Activated CD8-positive, alpha-beta T cell treated with anti-CD3 and anti-CD28 coated beads for 36 hours (primary cell): ENCODE measurements around the gene RABL6. TPM values are rescaled to one million over a fixed set of nuclear protein-coding genes. Genes with fewer than 3 reads are reported as not detected.
"Not testable (repeated sequence)": the region's sequence is repeated elsewhere in the genome, so short reads cannot be mapped to it uniquely, and the experiment has no call there.

Source experiments
- ATAC-seq: fragments of 200-7000 bp; cut with Tn5 transposase; one replicate; pipeline ENCODE4 v1.10.0; 2021; ENCODE audit warnings: mild to moderate bottlenecking, moderate library complexity
- CTCF ChIA-PET: fragments of 350-600 bp; sonication (Branson Sonifier 250); formaldehyde crosslinking; loops from one replicate; lab custom pipeline; 2021; ENCODE audit warnings: antibody characterized with exemption; lab: Charles Lee
- POLR2A ChIA-PET: fragments of 350-600 bp; sonication (Branson Sonifier 250); formaldehyde crosslinking; loops from one replicate; lab custom pipeline; 2021; ENCODE audit warnings: antibody characterized with exemption; lab: Charles Lee
- DNase-seq: peaks from one replicate; pipeline ENCODE4 v3.0.0-alpha.2; 2020
- H3K27ac Mint-ChIP-seq: one replicate; pipeline ENCODE4 v1.8.0; 2021; ENCODE audit warnings: mild to moderate bottlenecking, mixed read lengths
- H3K27me3 Mint-ChIP-seq: one replicate; pipeline ENCODE4 v1.8.0; 2021; ENCODE audit warnings: mixed read lengths
- H3K36me3 Mint-ChIP-seq: one replicate; pipeline ENCODE4 v1.8.0; 2021; ENCODE audit warnings: low read depth, mixed read lengths
- H3K4me1 Mint-ChIP-seq: one replicate; pipeline ENCODE4 v1.8.0; 2021; ENCODE audit warnings: low read depth, mixed read lengths
- H3K4me3 Mint-ChIP-seq: one replicate; pipeline ENCODE4 v1.8.0; 2021; ENCODE audit warnings: mild to moderate bottlenecking, moderate library complexity, mixed read lengths
- H3K9me3 Mint-ChIP-seq: one replicate; pipeline ENCODE4 v1.8.0; 2021; ENCODE audit warnings: mixed read lengths
- intact Hi-C: fragments of 100-400 bp; cut with micrococcal nuclease; formaldehyde crosslinking; loops from one replicate; pipeline ENCODE4 v1.10.0; 2022
- total RNA-seq, 2 experiments: library from RNA; stranded (reverse); gene quantifications; one replicate each; pipeline ENCODE4 v1.2.3, GENCODE V29; 2021
- TF ChIP-seq, protein P1 (sequence below): fragments of 200-600 bp; IDR thresholded peaks from one replicate; pipeline ENCODE4 v1.8.0; 2022; ENCODE audit warnings: antibody characterized with exemption, mild to moderate bottlenecking

The RABL6 gene, protein sequence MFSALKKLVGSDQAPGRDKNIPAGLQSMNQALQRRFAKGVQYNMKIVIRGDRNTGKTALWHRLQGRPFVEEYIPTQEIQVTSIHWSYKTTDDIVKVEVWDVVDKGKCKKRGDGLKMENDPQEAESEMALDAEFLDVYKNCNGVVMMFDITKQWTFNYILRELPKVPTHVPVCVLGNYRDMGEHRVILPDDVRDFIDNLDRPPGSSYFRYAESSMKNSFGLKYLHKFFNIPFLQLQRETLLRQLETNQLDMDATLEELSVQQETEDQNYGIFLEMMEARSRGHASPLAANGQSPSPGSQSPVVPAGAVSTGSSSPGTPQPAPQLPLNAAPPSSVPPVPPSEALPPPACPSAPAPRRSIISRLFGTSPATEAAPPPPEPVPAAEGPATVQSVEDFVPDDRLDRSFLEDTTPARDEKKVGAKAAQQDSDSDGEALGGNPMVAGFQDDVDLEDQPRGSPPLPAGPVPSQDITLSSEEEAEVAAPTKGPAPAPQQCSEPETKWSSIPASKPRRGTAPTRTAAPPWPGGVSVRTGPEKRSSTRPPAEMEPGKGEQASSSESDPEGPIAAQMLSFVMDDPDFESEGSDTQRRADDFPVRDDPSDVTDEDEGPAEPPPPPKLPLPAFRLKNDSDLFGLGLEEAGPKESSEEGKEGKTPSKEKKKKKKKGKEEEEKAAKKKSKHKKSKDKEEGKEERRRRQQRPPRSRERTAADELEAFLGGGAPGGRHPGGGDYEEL
- total RNA-seq, result 10 to 100 TPM; 85.6 to 86.6 TPM

DNA sequence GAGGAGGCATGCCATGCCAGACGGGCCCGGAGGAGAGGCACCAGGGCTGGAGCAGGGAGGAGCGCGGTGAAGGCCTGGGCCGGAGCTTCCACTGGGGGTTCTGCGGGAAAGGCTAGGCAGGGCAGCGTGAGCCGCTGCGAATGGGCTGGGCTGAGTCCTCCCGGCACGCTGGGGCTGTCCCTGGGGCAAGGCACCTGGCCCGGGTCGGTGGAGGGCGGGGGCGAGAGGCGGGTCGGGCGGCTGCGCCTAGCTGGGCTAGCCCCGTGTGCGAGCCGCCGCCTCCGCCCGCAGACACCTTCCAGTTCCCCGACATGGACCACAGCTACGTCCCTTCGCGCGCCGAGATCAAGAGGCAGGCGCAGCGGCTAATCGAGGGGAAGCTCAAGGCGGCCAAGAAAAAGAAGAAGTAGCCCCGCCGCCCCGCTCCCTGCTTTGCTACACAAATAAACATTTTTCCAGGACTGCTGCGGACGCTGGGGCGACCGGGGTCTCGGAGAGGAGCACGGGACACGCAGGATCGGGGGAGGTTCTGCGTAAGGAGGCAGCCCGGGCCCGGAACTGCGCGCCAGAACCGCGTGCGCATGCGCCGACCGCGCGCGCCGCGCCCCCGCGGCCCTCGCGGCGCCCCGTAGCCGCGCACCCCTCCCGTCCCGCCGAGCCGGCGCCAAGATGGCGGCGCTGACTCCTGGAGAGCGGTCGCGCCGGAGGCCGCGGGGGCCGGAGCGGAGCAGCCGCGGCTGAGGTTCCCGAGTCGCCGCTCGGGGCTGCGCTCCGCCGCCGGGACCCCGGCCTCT lies at the start of gene RABL6:
TSS of gene RABL6 (plus strand) at position 668 of the 794 bp plus-strand sequence. CDS start 249 bp downstream, outside the sequence.
- peaks cover 19% of the 10 kb centered on the region for H3K36me3 Mint-ChIP-seq
- H3K27me3 Mint-ChIP-seq, result no peaks in the 10 kb centered on the region
- no peaks in the 10 kb centered on the region for H3K9me3 Mint-ChIP-seq
- H3K27ac Mint-ChIP-seq, result peak within 1 kb of the TSS; percentile 95
- TF ChIP-seq, protein P1, sequence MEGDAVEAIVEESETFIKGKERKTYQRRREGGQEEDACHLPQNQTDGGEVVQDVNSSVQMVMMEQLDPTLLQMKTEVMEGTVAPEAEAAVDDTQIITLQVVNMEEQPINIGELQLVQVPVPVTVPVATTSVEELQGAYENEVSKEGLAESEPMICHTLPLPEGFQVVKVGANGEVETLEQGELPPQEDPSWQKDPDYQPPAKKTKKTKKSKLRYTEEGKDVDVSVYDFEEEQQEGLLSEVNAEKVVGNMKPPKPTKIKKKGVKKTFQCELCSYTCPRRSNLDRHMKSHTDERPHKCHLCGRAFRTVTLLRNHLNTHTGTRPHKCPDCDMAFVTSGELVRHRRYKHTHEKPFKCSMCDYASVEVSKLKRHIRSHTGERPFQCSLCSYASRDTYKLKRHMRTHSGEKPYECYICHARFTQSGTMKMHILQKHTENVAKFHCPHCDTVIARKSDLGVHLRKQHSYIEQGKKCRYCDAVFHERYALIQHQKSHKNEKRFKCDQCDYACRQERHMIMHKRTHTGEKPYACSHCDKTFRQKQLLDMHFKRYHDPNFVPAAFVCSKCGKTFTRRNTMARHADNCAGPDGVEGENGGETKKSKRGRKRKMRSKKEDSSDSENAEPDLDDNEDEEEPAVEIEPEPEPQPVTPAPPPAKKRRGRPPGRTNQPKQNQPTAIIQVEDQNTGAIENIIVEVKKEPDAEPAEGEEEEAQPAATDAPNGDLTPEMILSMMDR, result no peak
- POLR2A ChIA-PET, result interaction anchor here (0.9 to 2.7 kb wide), 10 partner anchors 9 to 227 kb away, joined by 3 to 10 read pairs (median 4); partner anchors contain the start of genes AJM1 and TRAF2
- intact Hi-C loops, result loop anchor here (10.0 kb wide), 1 partner anchor 63 kb away; the partner anchor contains the start of genes LCN10 and LCN6
- H3K4me1 Mint-ChIP-seq, result peaks cover 27% of the 10 kb centered on the region
- ATAC-seq, result peak; percentile 89
- DNase-seq, result peak; percentile 82
- H3K4me3 Mint-ChIP-seq, result peak within 1 kb of the TSS; percentile 89
- CTCF ChIA-PET, result interaction anchor here (0.7 to 4.3 kb wide), 8 partner anchors 8 to 141 kb away, joined by 3 to 22 read pairs (median 4); partner anchors contain the start of gene AJM1

DNA sequence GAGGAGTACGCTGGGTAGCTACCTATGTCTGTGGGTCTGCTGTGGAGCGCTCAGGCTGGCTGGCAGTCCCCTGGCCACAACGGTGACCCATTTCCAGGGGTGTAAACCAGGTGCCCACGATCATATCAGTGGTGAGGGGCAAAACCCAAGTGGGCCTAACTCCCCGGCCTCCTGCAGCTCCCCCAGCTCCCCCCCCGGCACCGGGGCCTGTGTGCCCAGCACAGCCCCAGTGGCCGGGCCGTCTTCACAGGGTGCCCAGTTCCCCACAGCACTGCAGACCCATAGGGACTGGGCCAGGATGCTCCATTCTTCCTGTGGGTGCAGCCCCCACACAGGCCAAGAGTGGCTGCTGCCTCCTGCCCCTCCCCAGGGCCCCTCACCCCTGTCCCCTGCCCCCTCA lies 48.7 kb upstream of the RABL6 start:
- Mint-ChIP-seq H3K4me1 (no peaks in the 10 kb centered on the region), H3K9me3 (peaks cover 9% of the 10 kb centered on the region), H3K4me3 (no peak overlapping the region), H3K27me3 (peaks cover 14% of the 10 kb centered on the region), H3K27ac (no peak overlapping the region), H3K36me3 (peaks cover 2% of the 10 kb centered on the region)
- intact Hi-C loops, result no loop called here
- CTCF ChIA-PET, result interaction anchor here (1.2 to 2.5 kb wide), 3 partner anchors 9 to 19 kb away, joined by 3 to 8 read pairs (median 4); no protein-coding TSS in a partner anchor
- ATAC-seq (no peak), DNase-seq (no peak)
- TF ChIP-seq, protein P1, result no peak
- POLR2A ChIA-PET, result no interaction called here

DNA sequence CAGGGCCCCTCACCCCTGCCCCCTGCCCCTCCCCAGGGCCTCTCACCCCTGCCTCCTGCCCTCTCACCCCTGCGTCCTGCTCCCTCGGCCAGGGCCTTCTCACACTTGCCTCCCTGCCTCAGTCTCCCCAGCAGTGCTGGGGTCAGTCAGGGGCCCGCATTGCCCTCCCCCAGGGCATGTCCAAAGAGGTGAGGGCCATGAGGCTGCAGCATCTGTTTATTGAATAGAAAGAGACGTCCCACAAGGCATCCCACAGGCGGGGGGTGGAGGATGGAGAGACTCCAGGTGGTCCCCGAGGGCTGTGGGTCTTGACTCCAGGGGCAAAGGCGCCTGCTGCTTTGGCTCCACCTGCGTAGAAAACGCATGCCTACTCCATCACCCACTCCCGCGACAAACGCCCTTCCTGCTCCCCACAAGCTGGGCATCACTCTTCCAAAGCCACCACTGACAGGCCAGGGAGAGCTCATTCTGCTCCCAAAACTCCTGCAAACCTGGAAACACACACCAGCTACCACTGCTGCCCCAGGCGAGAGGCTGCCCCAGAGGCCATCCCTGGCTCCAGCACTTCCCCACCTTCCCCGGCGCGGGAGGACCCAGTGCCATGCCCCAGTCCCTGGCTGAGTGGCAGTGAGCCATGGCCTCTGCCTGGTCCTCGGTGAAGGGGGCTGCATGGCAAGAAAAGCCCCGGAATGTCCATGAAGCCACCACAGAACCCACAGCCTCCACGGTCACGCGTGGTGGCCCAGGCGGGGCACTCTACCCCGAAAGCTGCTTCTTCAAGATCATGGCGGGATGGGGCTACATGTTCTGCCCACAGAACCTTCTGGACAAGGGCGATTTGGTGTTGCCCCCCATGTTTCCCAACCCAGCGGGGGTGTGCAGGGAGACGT lies 48.1 kb upstream of the RABL6 start:
- ChIA-PET CTCF (interaction anchor here (1.2 to 2.5 kb wide), 4 partner anchors 8 to 309 kb away, joined by 3 to 8 read pairs (median 5); no protein-coding TSS in a partner anchor), POLR2A (no interaction called here)
- no peak for DNase-seq

DNA sequence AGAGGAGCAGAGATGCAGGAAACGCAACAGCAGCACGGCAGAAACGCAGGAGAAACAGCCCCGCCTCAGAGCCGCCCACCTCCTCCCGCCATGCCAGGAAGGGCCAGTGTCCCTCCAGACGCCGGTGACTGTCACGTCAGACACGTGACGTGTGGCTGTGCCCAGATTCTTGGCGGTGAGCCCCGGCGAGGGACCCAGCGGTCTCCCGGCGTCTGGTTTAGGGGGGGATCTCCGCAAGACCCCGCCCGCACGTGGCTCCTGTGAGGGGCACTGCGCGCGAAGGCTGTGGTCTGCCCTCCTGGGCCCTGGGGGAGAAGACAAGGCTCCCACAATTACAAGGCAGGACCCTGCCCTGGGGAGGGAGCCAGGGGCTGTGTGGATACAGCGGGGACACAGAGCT lies 47.3 kb upstream of the RABL6 start:
- POLR2A ChIA-PET, result no interaction called here
- CTCF ChIA-PET, result interaction anchor here (1.4 kb wide), 2 partner anchors 31 to 308 kb away, joined by 5 read pairs; no protein-coding TSS in a partner anchor
- Mint-ChIP-seq H3K9me3 (peaks cover 8% of the 10 kb centered on the region), H3K36me3 (peaks cover 2% of the 10 kb centered on the region), H3K27ac (no peak overlapping the region), H3K27me3 (peaks cover 14% of the 10 kb centered on the region), H3K4me3 (no peak overlapping the region), H3K4me1 (no peaks in the 10 kb centered on the region)
- TF ChIP-seq, protein P1, result no peak
- ATAC-seq (no peak), DNase-seq (no peak)
- intact Hi-C loops, result no loop called here

More for the DNA sequence above, 48.1 kb upstream of the RABL6 start:
- intact Hi-C loops, result no loop called here
- Mint-ChIP-seq H3K27ac (no peak overlapping the region), H3K4me1 (no peaks in the 10 kb centered on the region), H3K9me3 (peaks cover 9% of the 10 kb centered on the region), H3K4me3 (no peak overlapping the region), H3K27me3 (peaks cover 14% of the 10 kb centered on the region), H3K36me3 (peaks cover 2% of the 10 kb centered on the region)
- ATAC-seq, result no peak
- TF ChIP-seq, protein P1, result no peak

DNA sequence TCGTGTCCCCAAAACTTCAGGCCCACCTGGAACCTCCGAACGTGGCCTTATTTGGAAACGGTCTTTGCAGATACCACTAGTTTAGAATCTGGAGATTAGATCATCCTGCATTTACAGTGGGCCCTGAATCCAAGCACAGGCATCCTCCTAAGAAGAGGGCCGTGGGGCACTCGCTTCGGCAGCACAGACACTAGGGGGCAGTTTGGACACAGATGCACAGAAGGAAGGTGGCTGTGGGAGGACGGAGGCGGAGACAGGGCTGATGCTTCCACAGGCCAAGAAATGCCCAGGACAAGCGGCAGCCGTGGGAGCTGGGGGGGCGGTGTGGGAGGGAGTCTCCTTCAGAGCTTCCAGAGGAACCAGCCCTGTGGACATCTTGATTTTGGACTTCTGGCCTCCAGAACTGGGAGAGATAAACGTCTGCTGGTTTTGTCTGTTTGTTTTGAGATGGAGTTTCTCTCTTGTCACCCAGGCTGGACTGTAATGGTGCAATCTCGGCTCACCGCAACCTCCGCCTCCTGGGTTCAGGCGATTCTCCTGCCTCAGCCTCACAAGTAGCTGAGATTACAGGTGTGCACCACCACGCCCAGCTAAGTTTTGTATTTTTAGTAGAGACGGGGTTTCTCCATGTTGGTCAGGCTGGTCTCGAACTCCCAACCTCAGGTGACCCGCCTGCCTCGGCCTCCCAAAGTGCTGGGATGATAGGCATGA lies 46.8 kb upstream of the RABL6 start:
- H3K27me3 Mint-ChIP-seq, intact Hi-C loops, H3K27ac Mint-ChIP-seq, H3K36me3 Mint-ChIP-seq, ATAC-seq, H3K4me3 Mint-ChIP-seq, H3K9me3 Mint-ChIP-seq, POLR2A ChIA-PET, H3K4me1 Mint-ChIP-seq: not testable (repeated sequence)
- CTCF ChIA-PET, result interaction anchor here (1.2 to 1.9 kb wide), 5 partner anchors 10 to 307 kb away, joined by 3 to 8 read pairs (median 5); no protein-coding TSS in a partner anchor
- peak; percentile 55 for DNase-seq
